Measurements from ENCODE around the gene RORB.

The RORB gene

DNA sequence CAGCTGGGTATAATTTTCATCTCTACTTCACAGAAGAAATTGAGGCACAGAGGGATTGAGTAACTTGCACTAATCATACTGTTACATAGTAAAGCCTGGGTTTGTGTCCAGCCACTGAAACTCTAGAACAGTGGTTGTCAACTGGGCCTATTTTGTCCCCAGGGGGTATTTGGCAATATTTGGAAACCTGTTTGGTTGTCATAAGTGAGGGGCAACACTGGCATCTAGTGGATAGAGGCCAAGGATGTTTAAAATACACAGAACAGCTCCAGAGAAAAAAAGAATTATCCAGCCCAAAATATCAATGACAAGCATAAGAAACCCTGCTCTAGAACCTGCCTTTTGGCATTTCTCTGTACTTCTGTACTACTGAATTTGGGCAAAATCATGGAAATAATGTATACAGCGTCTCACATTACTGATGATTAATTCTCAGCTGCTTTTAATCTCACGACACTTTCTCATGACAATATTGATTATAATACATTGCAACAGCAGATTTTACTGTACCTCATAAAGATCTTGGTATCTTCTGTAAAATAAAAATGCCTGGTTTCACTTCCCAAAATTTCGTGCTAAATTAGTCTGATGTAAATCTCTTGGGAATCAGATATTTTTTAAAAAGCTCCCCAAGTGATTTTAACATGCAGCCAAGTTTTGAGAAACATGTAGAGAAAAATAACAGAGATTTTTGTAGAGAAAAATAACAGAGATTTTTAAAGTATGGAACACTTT is 112.7 kb downstream of the RORB start:
- DNase-seq = no peak

DNA sequence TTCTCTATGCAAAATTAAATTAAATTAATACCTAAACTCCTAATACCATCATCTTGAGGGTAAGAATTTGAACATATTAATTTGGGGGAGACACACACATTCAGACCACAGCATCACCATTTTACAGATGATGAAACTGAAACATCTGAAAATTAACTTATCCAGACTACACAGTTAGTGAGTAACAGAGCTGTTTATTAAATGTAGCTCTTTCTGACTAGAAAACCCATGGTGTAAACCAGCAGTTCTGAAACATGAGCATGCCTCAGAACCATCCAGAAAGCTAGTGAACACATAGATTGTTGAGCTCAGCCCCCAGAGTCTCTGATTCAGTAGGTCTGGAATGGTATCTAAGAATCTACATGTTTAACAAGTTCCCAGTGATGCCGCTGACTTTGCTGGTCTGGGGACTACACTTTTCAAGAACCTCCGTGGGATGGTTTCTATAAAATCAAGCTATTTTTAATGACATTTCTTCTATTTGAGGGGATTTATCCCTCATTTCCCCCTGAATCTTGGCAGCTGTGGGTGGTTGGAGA is 113.5 kb downstream of the RORB start:
- no peak for DNase-seq

DNA sequence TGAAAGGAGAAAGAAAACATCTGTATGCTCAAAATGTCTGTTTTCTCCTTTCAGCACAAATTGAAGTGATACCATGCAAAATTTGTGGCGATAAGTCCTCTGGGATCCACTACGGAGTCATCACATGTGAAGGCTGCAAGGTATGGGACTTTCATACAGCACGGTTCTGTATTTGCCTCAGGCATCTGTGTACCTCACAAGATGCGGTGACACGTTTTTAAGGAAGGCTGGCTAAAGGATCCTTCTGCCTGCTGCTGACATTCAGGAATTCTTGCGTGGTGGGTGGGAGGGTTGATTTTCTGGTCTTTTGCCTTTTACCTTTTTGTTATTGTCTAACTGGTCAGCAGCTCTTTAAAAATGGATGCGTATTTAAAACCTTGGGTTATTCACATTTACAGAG is 133.1 kb downstream of the RORB start:
- no peak for DNase-seq

DNA sequence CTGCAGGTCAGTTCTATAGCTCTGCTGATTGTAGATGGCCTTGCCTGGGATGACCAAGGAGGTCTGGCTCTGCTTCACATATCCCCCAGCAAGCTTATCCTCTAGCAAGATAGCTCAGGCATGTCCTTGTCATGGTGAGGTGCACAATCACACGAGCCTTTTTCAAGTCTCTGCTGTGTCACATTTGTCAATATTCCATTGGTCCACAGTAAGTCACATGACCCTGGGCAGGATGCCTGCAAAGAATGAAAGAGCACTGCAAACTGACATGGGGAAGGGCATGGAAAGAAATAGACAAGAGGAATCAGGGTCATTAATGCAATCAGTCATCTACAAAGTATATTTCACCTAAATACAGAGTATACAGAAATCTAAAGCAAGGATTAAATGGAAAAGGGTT is 142.0 kb downstream of the RORB start:
- no peak for DNase-seq

DNA sequence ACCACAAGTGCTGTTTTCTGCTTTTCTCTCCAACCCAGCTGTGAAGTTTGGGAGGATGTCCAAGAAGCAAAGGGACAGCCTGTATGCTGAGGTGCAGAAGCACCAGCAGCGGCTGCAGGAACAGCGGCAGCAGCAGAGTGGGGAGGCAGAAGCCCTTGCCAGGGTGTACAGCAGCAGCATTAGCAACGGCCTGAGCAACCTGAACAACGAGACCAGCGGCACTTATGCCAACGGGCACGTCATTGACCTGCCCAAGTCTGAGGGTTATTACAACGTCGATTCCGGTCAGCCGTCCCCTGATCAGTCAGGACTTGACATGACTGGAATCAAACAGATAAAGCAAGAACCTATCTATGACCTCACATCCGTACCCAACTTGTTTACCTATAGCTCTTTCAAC is 145.2 kb downstream of the RORB start:
- no peak for DNase-seq

DNA sequence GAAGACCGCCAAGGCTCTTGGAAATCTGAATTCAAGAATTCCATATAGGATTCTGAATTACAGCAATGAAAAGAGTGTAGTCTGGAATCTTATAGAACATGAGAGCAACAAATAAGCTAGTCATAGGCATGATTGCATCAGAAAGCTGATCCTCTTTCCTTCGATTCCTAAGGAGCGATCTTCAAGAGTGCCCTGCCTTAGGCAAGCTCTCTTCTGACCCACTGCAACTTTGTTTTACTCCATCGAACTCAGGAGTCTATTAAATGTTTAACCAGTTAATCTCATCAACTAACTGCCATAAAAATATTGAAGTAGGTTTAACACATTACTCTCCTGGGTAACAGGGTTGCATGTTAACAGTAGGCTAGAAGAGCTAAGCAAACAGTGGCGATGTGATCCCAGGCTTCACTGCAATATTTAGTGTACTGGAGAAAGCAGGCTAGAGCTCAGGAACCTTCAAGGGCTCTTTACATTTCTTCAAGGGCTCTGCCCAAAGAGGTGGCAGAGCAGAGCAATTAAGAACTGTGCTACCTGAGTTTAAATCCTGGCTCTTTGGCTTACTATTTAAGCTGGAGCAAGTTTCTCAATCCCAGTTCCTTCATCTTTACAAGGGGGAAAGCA is 146.3 kb downstream of the RORB start:
- DNase-seq = no peak

DNA sequence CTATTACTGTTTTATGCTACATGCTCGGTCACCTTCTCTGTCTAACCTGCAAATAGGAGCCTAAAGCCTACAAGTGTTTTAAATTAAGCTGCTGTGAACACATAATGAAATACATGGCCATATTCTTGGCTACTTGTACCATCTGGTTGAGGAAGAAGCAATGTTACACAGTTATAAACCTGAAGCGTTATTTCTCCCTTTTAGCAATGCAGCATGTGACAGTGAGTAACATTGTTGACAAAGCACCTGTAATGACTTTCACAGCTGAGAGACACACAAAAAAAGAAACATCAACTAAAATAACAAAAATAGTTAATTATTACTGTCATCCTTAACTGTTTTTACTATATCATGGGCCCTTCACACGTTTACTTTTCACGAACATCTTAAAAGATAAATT is 146.9 kb downstream of the RORB start:
- no peak for DNase-seq

DNA sequence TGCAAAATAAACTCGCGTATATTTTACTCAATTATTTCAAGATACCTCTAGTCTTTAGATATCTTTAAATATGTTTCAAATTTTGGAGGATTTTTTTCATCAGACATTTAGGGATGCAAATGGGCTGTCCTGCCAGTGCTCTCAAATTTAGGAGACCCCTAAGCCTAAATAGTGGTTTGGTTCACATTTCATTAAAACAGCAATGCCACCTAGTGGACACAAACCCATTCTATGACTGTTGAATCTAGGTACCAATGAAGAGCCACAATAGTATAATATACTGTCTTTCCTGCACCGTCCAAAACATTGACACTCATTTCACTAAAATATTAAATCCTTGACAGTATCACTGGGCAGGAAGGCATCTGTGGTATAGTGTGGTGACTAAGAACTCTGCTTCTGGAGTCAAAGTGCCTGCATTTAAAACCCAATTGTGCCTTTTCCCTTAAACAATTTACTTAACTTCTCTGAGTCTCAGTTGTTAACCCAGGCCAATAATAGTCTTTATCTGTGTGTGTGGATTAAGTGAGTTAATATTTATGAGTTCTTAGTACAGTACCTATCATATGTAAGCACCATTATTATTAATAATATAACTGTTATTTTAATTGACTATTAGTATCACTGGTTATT is 148.0 kb downstream of the RORB start:
- no peak for DNase-seq

DNA sequence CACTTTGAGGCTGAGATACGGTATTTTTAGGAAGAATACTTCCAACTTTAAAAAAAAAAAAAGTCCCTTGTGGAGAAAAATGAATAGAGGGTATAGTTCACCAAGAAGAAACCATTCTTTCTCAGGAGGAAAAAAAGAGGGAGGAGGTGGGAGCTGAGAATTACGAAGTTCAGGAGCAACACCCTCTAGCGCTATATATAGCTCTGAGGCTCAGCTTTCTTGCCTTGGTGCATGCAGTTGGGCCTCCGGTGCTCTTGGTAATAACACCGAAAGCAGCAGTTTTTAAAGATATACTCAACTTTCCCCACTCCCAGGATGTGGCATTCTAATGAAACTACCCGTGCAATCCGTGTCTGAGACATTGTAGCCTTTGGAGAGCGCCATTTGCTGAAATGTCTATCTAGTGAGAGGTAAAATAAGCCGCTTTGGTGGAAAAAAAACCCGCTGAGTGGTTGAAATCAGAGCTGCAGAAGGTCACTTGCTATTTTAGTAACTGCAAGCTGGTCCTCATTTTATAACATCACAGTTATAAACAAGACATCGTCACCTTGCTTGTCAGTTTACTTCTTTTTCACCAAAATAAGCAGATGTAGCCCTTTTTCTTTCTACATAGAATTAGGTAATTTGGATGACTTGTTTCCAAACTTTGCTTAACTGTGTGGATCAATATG is 156.4 kb downstream of the RORB start:
- DNase-seq = no peak

DNA sequence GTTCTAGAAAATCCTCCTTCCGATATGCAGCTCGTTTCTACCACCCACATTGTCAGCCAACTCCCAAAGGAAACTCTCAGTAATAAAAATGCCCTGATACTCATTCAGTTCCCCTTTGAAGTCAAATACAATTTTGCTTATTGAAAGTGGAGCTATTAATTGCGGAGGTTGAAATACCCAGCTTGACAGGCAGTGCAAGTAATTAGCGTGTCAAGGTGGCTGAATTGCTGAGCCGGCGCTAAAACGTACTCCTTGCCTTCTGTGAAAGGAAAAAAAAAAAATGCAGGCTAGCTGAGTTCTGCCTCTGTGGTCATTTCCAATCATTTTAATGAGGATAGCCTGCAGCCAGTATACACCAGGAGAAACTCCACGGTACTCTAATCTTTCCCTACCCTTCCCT is 165.5 kb downstream of the RORB start:
- DNase-seq = no peak

DNA sequence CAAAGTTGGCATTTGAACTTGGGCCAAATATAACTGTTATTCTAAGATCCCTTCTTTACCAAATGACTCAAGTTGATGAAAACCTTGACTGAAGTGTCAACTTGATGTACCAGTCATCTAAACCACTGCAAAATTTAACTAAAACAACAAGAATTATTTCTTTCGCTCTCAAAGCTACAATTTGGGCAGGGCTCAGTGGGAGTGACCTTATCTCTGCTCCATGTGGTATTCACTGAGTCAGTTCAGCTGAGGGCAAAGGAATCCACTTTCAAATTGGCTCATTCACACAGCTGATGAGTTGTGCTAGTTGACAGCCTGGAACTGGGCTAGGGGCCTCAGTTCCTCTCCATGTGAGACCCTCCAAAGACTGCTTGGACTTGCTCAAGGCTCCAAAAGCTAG is 166.3 kb downstream of the RORB start:
- no peak for DNase-seq

DNA sequence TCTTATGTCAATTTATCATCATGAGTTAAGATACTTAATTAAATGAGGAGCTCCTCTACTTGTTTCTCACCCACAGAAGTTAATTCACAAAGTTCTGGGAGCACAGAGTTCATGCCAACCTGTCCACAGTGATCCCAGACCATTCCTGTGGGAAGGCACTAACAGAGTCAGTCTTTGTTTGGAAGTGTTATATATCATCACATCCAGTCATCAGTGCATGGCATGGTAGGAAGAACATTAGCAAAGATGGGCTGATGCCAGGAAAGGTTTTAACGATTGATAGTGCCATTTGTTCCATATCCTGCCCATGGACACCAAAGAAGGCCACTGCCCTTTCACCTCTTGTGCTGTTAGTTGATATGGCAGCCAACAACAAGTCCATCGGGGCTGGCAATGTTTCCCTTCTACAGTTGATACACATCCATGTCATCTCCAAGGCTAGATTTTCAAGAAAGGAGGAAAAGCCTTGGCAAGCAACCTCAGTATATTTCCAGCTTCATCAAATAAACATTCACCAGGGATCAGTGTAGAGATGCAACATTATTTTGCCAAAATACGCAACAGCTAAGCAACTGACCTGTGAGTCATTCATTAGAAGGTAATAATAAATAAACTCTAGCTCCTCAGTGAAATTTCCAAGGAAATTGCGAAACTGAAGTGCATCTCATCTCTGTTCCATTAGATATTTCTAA is 169.6 kb downstream of the RORB start:
- DNase-seq = no peak

DNA sequence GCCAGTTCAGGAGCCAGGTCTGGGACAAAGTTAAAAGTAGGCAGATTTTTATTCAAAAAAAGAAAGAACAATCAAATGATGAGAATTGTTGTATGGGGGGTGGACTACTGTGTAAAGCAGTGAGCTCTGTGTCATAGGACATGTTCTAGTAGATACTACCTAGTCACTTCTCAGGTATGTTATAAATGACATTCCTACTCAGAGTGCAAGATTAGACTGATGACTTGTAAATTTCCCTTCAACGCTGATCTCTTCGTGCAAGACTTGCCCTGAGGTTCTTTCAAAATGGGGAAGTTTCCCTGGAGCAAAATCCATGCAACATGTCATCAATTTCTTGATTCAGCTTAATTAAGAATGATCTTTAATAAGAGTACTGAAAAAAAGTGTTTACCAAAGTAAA is 175.1 kb downstream of the RORB start:
- DNase-seq = no peak

DNA sequence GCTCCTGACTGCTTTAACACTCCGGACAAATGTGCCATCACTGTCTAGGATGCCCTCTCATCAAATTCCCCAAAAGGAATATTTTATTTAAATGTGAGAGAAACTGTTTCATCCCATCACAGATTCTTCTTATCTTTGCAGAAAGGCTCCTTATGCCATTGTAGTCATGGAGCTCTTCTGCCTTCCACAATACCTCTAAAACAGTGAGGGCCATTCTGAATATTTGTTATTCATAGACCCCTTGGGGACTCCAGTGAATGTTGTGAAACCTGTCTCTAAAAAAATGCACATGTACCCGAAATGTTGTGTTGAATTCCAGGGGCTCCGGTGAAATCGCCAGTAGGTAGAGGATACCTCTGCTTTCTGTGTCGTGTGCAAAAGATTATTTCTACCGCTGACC is 176.9 kb downstream of the RORB start:
- no peak for DNase-seq

DNA sequence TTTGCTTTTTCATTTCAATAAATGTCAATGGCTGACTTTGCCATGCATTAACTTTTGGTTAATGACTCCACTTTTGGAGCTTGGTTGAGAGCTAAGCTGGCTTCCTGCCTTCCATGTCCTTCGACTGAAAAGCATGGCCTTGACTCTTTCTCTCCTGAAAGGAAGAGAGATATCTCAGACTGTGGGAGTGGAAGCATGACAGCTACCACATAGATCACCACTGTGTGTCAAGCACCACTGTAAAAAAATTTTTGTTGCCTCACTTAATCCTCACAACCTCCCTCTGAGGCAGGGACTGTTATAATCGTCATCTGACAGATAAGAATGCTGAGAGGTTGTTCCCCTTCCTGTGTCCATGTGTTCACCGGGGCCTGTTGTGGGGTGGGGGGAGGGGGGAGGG is 184.8 kb downstream of the RORB start:
- DNase-seq = no peak

DNA sequence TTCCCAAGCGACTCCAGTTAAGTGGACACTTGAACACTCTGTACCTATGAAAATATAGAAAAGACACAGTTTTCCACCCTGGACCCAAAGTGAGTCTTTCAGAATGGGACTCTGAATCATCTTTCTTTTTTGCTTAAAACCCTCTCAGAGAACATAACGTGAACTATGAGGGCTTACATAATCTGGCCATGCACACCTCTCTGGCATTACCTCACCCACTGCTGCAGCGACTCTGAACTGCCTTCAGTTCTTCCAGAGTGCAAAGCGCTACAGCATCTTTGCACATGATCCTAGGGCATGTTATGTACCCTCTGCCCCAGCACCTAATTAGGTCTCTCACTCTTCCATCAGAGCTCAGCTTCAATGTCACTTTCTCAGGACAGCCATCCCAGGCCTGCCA is 186.2 kb downstream of the RORB start:
- DNase-seq = no peak

DNA sequence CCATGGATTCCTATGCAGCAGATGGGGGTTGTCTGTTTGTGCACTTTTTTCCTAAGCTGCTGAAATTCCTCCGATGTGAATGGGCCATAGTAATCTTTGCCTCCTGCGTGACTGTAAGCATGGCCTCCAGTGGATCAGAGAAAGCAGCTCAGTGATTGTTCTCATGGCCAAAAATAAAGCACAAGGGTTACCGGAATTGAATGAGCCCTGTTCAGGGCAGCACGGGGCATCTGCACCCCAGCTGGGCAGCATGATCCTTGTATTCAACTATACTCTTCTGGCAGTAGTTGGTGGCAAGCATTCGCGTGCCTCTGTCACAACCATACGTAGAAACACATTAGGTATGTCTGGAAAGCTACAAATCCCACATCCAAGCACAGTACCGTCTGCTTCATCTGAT is 193.9 kb downstream of the RORB start:
- no peak for DNase-seq

DNA sequence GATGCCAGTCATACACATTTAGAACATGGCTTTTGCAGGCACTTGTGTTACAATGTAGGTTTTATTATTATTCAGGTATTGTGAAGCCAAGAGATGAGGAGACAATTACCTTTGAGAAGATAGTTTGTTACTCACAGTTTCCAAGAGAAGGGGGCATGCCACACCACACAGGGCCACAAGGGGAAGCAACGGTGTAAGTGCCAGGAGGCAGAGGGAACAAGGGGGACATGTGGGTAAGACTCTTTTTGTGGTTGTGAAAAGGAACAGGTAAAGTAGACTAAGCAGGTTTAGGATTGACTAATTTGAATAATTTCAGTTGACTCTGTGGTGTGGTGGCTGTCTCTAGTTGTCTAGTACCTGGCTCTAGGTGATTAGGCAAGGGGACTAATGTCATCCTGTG is 199.4 kb downstream of the RORB start:
- no peak for DNase-seq

DNA sequence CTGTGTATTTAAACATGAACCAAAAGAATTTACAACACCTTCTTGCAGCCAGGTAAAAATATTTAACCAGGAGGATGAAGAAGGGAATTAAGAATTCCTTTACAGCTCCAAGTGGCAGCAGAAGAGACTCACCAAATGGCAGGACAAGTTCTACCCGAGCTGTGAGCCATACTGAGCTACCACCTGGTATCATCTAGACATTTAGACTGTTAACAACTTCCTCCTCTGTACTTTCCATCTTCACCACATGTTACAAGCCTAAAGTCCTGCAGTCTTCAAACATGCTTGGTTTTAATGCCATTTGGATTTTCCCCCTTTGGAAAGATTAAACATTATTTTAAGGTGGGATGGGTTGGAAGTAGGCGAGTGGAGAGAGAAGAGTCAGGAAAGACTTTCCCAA is 200.4 kb downstream of the RORB start:
- DNase-seq = no peak

DNA sequence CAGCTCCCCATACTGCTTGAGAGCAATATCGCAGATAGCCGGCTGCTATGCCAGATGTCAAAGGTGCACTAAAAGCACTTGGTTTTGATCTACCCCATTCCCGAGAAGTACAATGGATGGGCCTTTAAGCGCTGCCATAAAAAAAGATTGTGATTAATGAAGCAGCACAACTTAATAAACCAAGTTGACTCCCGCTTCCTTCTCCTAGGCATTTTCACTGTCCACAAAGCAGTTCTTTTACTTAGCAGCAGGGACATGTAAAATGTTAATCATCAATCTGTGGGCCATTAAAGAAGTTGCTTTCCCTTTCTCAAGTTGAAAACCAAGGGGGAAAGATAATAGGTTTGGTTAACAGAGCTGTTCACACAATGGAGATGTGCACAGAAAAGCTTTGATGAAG is 214.2 kb downstream of the RORB start:
- no peak for DNase-seq

DNA sequence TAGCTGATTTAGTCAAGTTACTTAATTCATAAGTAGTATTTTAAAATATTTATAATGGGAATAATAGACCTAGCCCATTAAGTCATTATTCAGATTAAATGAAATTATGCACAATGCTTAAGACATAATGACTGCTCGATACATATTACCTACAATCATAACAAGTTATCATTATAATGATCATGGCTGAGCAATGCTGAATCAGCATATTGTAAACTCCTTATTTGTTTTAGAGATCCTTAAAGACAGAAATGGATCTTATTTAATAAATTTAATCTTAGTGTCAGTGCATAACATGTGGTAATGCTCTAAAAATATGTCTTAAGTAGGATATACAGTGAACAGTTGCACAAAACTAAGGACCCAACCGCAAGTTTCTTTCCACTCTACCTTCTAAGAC is 221.6 kb downstream of the RORB start:
- DNase-seq = no peak

DNA sequence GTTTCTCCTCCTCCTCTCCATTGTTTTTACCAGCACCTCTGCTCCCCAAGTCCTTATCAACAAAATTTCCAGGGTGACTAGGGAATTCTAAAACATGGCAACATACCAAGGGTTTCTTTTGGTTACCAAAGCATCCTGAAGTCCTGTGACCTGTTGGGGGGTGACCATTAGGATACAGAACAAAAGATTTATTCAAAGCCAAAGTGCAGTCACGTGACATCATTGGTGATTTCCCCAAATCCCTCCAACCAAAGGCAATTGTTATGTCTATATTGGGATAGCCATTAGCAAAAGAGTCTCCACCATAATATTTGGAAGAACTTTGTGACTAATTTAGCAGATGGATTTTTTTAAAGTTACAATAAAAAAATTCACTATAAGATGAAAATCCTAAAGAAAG is 222.2 kb downstream of the RORB start:
- no peak for DNase-seq
